ENCODE results near the gene TMED7.

The TMED7 gene

DNA sequence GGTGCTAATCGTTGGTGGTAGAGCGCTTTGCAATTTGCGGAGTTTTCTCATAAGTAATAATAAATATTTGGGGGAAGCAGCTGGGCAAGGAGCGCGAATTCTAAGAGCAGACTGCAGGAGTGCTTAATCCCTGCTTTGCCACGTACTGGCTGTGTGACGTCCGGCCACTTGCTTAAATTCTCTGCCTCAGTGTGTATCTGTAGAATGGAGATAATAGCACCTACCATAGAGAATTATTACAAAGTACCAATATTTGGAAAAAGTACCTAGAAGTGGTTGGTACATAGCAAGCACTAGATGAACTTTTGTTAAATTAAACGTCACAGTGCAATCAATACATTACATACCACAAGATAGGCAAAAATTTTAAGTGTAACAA lies 598 bp upstream of the TMED7 start:
- no peak for DNase-seq

DNA sequence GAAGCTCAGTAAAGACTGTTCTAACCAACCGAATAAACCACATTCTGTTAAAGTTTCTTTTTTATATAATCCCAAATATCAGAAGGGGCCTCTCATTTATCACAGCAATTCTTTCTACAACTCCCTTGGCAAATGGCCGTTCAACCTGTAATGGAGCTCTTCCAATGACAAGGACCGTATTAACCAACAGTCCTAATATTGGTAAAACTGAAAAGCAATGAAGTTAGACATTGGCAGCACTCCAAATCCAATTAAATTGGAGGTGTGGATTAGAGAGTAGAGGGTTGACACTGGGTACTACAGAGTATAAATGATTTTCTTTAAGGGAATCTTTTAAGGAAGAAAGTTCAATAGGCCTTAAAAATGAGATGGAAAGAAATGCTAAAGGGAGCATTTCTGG lies 842 bp downstream of the TMED7 start:
- DNase-seq, result no peak

DNA sequence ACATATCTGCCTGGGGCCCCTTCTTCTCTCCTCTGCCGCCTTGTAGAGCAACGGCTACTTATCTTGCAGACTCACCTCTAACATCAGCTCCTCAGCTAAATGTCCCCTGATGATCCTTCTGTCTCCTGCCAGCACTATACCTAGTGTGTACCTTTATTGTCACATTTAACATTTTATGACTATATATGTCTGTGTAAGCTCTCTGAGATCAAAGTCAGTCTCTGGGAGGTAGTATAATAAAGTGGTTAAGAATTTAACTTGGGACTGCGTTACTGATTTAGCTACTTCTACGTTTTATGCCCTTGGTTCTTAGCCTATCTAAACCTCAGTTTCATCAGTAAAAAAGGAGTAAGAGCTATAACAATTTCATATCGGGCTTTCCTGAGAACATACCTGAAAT lies 2.2 kb downstream of the TMED7 start:
- no peak for DNase-seq

DNA sequence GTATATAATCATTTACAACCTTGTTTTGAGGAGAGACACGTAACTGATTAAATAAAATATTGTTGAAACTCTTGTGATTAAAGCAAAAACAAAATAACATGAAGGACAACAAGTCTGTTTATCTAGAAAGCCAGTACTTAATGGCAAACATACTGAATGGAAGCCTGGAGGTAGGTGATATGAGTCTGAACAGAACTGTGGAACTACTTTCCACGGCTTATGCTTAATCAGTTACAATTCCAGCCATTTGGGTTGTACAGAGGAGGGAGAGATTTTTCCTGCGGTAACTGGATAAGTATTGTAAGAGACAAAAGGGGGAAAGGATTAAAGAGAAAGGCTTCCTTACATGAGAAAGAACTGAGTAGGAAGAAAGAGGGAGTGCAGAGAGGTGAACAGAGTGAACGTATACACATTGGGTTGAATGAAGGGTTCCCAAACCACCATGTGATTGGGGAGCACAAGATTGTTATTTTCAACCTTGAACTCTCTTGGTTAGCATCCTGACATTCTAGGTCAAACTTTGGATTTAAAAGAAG lies 4.4 kb downstream of the TMED7 start:
- no peak for DNase-seq

DNA sequence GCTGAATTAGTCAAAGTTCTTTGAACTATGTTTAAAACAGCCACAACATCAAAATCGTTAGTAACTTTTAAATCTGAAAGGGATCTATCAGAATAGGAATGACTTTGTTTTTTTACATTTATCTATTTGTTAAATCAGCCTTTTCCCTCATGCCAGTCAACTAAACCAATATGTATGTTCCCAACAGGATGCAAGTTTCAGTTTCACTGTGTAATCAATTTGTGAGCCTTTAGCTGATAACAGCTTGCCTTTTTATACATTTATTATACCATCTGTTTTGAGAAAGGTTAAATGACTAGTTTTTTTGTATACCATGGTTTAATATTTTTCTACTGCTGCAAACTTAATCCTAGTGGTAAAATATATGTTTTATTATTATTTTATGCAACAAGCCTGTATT lies 8.9 kb downstream of the TMED7 start:
- no peak for DNase-seq

DNA sequence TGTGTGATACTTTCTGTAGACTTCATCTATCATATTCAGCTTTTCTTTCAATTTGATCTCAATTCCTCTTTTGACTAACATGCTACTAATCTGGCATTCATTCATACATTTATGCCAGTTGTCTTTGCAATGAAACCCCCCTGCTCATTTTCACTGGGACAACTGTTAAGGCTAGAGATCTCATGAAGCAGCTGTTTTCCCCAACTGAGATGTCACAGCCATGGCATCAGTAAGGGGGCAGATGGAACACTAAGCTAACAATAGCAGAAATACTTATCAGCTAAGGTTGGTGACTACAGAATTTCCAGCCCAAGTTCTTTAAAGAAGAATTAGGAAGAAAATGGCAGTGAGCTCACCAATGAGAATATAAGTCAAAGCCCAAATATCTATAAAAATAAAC lies 9.4 kb downstream of the TMED7 start:
- no peak for DNase-seq

DNA sequence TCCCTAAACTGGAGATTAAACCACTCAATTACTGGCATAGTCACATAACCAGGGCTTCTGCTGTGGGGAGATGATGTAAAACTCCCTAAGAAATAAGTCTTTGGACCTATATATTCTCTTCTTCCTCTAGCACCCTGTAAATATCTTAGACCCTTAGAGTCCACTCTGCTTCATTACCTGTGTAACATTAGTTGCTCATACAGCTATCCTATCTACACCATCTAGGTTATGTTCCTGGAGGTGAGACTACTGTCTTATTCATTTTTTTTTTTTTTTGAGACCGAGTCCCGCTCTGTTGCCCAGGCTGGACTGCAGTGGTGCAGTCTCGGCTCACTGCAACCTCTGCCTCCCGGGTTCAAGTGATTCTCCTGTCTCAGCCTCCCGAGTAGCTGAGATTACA lies 14.0 kb downstream of the TMED7 start:
- DNase-seq, result no peak

DNA sequence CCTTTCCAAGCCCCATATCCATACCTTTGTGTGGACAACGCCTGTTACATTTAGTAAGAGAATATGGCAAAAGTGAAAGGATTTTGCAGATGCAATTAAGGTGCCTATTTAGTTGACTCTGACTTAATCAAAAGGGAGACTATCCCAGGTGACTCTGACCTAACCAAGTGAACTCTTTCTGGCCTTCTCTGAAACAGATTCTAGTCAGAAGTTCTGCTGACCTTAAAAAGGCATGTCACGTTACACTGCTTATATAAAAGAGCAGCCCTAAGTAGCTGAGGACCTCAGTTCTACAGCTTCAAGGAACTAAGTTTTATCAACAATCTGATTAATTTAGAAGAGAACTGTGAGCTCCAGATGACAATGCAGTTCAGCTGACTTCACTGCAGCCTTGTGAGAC lies 17.9 kb downstream of the TMED7 start:
- DNase-seq, result no peak

DNA sequence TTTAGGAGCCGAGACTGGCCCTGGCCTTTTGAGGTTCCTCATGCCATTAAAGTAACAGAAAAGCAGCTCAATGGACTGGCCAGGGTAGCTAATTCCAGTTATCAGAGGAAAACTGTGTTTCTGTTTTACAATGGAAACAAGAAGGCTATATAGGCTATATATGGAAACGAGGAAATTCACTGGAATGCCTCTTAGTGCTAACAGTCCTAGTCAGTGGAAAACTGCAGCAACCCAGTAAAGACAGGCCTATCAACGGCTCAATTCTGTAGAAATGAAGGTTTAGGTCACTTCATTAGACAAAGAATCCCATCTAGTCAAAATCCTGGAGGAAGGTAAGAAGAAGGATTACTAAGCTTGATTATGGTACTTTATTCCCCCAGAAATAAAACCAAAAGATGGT lies 20.4 kb downstream of the TMED7 start:
- no peak for DNase-seq

DNA sequence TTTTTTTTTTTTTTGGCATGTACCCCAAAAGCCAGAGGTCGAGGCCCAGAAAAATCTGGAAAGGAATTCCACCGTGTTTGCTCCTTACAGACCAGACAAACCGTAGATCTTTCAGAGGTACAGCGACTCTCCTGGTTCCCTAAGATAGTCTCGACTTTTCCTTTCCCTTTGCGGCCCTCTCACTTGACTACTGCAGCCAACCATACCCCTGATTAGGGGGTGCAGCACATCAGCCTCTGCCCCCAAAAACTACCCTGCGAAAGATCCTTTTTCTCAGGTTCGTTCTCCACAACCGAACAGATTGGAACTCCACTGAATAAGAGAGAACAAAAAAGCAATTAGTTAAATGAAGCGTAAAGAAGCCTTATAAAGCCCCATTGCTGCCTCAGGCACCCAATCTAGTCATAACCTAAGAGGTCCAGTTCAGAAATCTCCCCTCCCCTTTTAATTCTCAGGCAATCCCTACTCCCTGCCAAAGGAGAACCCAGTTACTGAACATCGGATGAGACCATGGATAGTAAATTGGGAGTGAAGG lies 23.2 kb downstream of the TMED7 start:
- no peak for DNase-seq

DNA sequence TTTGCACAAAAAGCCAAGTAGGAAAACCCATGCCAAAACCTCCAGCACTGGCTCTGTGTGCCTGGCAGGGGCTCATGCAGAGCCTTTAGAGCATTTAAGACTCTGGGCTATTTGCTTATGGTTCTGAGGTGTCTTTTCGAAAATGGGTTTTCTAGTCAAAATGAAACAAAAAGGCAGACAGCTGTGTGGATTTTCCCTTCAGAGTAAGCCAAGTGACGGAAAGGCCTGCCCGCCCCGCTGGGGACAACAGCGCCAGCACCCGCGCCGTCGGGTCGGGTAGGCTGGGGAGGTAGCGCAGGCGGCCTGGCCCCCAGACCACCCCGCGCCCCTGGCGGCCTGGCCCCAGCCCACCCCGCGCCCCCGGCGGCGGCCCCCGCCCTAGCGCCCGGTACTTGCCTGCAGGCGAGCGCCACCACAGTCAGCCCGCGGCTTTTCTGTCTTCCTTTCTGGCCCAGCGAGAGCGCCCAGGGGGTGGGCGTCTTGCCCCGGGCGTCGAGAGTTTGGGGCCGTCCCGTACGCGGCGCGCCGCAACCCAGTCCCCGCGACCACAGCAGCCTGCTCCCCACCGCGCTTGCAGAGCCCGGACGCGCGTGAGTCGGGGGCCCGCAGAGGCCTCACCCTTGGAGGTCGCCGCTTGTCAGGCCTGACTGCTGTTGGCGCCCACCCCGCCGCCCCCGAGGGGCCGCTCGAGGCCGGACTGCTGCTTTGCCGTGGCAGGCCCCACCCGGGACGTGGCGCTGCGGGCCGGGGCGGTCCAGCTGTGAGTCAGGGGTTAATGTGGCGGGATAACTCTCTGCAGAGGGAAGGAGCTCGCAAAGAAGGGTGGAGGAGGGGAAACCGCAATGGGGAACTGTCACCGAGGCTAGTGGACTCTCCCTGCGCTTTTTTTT lies 23.9 kb downstream of the TMED7 start, which contains the start of gene TICAM2:
Gene TICAM2, minus strand, starts transcription at position 779 of the 890 bp plus-strand sequence. CDS start 21,223 bp downstream, outside the sequence.
- DNase-seq, result peak; percentile 58

DNA sequence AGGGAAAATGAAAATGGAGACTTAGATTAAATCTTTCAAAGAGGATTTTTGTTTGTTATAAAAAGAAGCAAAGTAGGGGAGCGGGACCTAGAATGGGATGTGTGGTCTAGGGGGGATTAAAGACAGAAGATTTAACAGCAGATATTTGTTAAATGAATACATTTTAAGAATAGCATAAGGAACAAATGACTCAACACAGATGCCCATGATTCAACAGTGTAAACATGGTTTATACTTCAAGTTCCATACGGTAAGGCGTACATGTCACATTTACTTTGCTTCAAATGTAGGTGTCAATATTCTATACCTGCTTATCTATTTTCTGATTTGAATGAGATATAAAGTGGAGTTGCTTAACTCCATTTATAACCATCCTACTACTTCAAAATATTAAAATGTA lies 25.1 kb downstream of the TMED7 start:
- no peak for DNase-seq

DNA sequence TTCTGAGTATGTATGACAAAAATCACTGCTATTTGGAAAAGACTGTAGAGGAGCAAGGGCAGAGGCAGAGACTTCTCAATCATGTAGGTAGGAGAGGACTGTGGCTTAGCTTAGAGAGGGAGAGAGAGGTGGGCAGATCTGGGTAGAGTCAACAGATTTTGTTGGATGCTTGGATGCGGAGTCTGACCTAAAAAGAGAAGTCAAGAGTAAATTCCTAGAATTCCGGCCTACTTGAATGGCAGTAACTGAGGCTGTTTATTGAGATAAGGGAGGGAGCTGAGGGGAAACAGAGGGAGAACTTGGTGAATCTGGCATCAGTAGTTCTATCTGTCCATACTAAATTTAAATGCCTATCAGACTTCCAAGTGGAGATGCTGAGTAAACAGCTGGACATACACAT lies 25.9 kb downstream of the TMED7 start:
- no peak for DNase-seq

DNA sequence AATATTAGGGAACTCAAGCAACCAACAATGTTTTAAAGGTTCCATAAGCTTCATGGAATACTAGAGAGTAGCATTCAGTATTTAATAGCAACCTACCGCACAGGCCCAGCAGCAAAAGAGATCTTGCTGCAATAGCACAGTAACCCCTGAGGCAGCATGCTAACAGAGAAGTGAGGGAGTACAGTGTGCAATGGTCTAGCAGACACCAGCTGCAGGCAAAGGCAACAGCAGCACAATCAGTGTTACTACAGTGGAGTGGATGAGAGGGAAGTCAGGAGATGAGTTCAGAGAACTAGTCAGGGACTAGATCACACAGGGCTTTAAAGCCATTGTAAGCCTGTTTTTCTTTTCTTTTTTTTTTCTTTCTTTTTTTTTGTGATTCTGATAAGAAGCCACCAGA lies 26.3 kb downstream of the TMED7 start:
- no peak for DNase-seq

DNA sequence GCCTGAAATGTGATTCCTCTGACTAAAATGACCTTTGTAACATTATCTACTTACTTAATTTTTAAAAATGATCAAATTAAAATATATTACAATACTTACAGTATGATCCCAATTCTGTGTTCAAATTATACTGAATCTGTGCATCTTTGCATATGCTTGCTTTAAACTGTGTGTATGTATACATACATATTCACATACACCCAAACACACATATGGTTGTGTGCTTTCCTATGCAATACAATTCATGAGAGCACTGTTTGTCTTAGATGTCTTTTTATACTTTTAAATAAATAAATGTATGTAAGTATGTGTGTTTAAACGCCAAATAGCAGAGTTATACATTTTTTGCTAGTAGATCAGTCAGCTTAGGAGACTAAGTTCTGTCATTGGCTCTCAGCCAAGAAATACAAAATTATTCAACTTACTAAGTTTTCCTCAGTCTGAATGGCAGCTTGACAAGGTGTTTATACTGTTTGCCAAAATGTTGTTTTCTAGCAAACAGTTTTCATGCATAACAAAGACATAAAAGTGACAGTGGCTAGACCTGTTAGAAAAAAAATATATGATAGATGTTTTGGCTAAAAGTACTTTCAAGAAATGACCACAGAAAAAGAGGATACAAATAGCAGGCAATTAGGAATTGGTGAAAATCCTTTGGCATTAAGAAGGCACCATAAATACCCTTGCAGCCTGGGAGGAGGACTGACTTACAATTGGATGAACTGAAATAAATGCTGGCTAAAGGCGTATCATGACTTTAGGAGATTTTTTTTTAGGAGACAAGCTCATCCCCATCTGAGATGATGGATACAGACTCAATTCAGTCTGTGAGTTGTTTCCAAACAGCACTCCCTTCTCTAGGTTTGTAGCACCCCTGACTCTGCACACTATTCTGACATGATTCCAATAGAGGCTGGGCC lies 31.4 kb downstream of the TMED7 start:
- DNase-seq, result no peak

DNA sequence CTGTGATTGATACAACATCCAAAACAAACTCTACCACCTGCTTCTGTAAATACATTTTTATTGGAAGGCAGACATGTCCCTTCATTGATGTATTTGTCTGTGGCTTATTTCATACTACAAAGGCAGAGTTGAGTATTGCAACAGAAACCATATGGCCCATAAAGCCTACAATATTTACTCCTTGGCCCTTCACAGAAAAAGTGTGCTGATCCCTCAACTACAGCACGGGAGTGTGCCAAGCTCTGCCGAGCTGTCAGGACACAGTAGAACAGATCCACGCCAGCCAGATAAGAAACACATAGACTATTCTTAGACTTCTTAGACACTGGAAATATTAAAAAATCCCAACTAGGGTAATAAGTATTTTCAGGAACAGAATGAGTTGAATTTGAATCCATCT lies 36.8 kb downstream of the TMED7 start:
- no peak for DNase-seq

DNA sequence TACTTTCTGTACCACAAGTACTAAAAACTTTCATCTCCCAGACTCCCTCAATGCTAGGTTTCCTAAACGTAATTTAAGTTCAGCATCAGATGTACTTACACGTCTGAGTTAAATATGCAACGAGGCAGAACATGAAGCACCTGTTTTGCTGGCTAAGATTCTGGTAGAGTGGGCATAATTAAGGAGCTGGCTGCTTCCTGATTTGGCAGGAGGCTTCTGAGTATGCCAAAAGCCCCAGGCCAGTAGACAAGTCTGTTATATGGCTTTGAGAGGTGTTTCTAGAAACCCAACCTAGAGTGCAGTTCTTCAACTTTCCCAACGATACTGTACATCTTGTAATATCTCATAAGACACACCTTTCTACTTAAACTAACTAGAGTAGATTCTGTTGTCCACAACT lies 37.2 kb downstream of the TMED7 start:
- no peak for DNase-seq

DNA sequence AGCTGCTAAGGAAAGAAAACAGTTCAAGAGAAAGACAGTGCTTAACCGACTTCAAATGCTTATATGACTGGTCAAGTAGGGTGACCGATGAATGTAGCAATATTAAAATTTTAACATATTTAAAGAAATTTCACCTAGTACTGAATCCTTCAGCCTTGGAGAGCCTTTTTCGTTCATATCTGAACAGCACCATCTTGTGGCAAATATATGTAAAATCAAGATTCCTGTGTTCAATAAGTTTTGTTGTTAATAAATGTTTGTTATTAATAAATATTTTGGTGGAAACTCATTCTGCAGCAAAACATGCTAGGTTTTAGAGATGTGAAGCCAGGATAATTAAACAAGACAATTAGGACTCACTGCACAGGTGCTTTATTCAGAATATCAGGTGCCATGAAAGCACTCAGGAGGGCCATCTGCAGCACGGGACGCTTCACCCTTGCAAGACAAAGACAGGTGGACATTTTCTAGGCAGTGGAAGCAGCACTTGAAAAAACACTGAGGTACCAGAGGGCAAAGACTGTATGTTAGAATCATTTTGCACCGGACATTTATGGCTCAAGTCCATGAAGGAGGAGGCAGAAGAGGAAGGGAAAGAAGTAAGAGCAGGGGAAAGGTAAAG lies 39.2 kb downstream of the TMED7 start:
- DNase-seq, result no peak

DNA sequence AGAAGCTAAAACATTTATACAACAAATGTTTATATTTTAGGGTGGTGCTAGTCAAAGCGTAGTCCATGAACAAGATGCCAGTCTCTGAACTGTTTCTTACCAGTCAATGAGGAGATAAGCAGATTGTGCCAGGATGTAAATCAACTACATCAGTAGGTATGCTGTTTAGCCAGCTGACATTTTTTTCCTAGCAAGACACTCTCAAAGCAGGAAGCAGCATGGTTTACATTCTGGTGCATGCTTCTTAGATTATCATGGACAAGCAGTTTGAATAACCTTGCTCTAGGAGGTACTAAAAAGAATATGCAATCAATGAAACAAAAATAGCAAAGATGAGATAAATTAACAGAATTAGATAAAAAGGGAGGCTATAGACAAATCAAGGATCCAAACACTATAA lies 40.6 kb downstream of the TMED7 start:
- DNase-seq, result no peak

DNA sequence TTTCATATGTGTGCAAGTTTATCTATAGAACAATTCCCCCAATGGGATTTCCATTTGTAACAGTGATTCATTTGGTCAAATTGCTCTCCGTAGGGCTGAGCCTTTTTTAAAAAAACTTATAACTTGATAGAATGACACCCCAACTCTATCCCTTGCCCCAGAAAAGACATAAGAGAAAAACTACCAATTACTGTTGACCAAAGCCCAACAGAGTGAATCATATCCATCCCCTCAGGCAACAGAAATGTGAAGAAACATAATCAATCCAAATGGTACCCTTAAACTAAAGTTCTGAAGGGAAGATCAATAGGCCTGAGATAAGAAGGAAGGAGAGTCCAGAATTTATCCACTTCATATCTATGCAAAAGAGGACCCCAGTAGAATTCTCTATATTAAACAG lies 41.3 kb downstream of the TMED7 start:
- DNase-seq, result no peak

DNA sequence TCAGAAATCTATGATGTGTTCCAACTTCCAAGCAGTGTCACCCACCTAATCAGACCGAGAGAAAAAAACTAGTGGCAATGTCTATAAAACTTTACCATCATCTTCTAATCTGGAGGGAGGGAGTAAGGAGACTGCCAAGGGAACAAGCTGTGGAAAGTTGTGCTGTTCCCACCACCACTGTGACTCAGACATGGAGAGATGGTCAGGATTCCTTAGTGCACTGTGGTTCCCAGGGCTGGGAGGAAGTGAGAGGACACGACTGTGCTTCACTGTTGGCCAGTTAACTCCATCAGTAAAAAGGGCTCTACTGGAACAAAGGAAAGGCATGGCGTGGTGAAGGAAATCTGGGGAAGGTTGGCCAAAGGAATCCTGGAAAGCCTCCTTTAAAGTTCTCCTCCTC lies 42.4 kb downstream of the TMED7 start:
- DNase-seq, result no peak

DNA sequence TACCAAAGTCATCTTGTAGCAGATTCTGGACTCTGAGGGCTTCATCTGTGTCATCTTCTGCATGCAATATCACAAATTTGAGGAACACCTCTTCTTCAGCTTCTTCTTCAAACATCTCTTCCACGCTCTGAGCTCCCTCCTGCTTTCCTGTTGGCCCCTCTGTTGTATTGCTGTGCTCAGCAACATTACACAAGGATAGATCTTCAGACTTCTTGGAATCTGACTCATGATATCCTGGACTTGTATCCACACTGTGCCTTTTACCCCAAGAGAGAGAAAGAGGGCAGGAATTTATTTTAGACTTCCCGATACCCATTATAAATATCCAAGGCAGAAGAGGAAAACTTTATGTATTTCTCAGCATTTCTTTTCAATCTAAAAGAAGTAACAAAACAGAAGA lies 44.9 kb downstream of the TMED7 start:
- no peak for DNase-seq

DNA sequence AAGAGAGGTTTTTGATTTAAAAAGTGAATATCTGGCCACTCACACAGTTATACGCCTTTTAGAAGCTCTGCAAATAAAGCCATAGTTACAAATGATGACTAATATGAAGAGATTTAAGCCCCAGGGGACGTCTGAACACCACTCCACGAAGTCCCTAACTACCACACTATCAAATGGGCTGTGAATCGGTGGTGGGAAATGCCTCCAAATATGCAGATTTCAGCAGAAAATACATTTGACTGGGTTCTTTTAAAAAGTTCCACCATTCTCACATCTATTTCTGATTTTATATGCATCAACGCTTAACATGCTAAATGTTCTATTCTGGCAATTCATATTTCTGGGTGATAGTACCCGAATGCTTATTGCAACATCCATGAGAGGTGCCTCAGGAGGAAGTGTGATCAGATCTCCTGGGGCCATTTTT lies 46.1 kb downstream of the TMED7 start:
- DNase-seq, result no peak
